NCI-H2107 treated with DMSO at 0.1 percent for 48 hours (cell line): Measurements from ENCODE around the gene FXN.
"Not testable (repeated sequence)": the region's sequence is repeated elsewhere in the genome, so short reads cannot be mapped to it uniquely, and the experiment has no call there.

Source experiments
- DNase-seq: peaks from one replicate; lab custom pipeline; 2025; ENCODE audit not compliant: unreplicated experiment; lab: John Stamatoyannopoulos, UW

Gene FXN

GRCh38 chr9:69023650-69024049, 11.9 kb upstream of the FXN start:
- peak; percentile 90 for DNase-seq

GRCh38 chr9:69027355-69028097, 8.0 kb upstream of the FXN start:
- peak; percentile 61 for DNase-seq

- no peak for DNase-seq
Observed at GRCh38 chr9:69028754-69029153, 6.8 kb upstream of the FXN start.

- DNase-seq = no peak
Observed at GRCh38 chr9:69029535-69029934, 6.0 kb upstream of the FXN start.

GRCh38 chr9:69030851-69031645, 4.5 kb upstream of the FXN start:
- DNase-seq = no peak

- no peak for DNase-seq
Observed at GRCh38 chr9:69034071-69034470, 1.5 kb upstream of the FXN start.

- DNase-seq = no peak
Observed at GRCh38 chr9:69036309-69036708, 757 bp downstream of the FXN start.

- DNase-seq = no peak
Observed at GRCh38 chr9:69036799-69037198, 1.2 kb downstream of the FXN start.

- no peak for DNase-seq
Observed at GRCh38 chr9:69040646-69041045, 5.1 kb downstream of the FXN start.

GRCh38 chr9:69044240-69045219, 9.0 kb downstream of the FXN start:
- no peak for DNase-seq

GRCh38 chr9:69045821-69046220, 10.3 kb downstream of the FXN start:
- DNase-seq = no peak

- no peak for DNase-seq
Observed at GRCh38 chr9:69046723-69047122, 11.2 kb downstream of the FXN start.

- no peak for DNase-seq
Observed at GRCh38 chr9:69047371-69047770, 11.8 kb downstream of the FXN start.

GRCh38 chr9:69049094-69049493, 13.5 kb downstream of the FXN start:
- DNase-seq = no peak

- not testable (repeated sequence) for DNase-seq
Observed at GRCh38 chr9:69050936-69051335, 15.4 kb downstream of the FXN start.

GRCh38 chr9:69054989-69055388, 19.4 kb downstream of the FXN start:
- DNase-seq = no peak

GRCh38 chr9:69056191-69056815, 20.8 kb downstream of the FXN start:
- DNase-seq = no peak

GRCh38 chr9:69058101-69058500, 22.5 kb downstream of the FXN start:
- no peak for DNase-seq

- DNase-seq = no peak
Observed at GRCh38 chr9:69060766-69061165, 25.2 kb downstream of the FXN start.

GRCh38 chr9:69062195-69062594, 26.6 kb downstream of the FXN start:
- no peak for DNase-seq

GRCh38 chr9:69063839-69064238, 28.3 kb downstream of the FXN start:
- no peak for DNase-seq
